IPS DF 6.9 (cell line): ENCODE measurements around the gene OBSCN.

Source experiments
- DNase-seq: peaks from one replicate; pipeline ENCODE4 v3.0.0-alpha.2; 2013; ENCODE audit warnings: low read depth, low spot score
- H3K27ac ChIP-seq: one replicate; pipeline ENCODE4 v1.5.1; 2013; ENCODE audit warnings: low read length, control low read depth
- H3K27me3 ChIP-seq: 2 replicates; pipeline ENCODE4 v1.6.1; 2013; ENCODE audit warnings: mild to moderate bottlenecking, low read length; ENCODE audit not compliant: control insufficient read depth, insufficient read depth
- H3K36me3 ChIP-seq: 2 replicates; pipeline ENCODE4 v1.6.1; 2013; ENCODE audit warnings: low read length; ENCODE audit not compliant: control insufficient read depth, insufficient read depth
- H3K4me1 ChIP-seq: 2 replicates; pipeline ENCODE4 v1.6.1; 2013; ENCODE audit warnings: low read length; ENCODE audit not compliant: control insufficient read depth, insufficient read depth
- H3K4me3 ChIP-seq: 2 replicates; pipeline ENCODE4 v1.5.1; 2013; ENCODE audit warnings: mild to moderate bottlenecking, low read length
- H3K9me3 ChIP-seq: 2 replicates; pipeline ENCODE4 v1.6.1; 2013; ENCODE audit warnings: low read length, inconsistent platforms; ENCODE audit not compliant: control insufficient read depth, insufficient read depth
- WGBS: extraction: QIAGEN DNeasy Blood & Tissue Kit; methylation state at CpG from one replicate; pipeline ENCODE4 v1.1.7; 2013; ENCODE audit warnings: mixed read lengths, missing lambda C conversion rate; ENCODE audit not compliant: insufficient read length, insufficient coverage; 5-methylcytosine and 5-hydroxymethylcytosine counted together

OBSCN gene

DNA sequence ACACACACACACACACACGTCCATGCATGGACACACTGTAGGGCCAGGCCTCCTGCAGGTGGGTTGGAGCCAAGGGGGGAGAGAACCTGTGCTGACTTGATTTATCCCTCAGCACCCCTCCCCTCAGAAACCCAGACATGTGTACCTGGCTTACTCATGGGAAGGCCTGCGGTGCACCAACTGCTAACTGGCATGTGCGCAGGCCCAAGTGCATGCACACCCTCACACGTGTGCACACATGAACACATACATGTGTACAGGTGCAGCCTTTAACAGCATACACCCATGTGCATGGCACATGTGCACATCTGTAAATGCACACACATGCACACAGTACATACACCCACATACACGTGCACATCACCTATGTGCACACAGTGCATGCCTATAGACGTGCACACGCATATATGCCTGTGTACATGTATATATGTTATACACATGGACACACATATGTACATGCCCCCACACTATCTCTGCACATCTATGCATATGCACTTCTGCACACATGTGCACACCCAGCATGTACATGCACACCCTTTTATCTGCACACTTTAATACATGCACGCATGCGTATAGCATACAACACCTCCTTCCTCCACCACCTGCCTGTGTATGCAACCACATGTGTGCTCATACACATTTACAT lies 131.3 kb downstream of the OBSCN start:
- DNase-seq = no peak
- Histone ChIP-seq H3K27ac (no peak overlapping the region), H3K9me3 (no peaks in the 10 kb centered on the region), H3K27me3 (no peaks in the 10 kb centered on the region), H3K4me1 (no peaks in the 10 kb centered on the region), H3K4me3 (no peak overlapping the region), H3K36me3 (peaks cover 2% of the 10 kb centered on the region)
- no CpG with 5 or more reads among the region's 9 CpGs for WGBS

DNA sequence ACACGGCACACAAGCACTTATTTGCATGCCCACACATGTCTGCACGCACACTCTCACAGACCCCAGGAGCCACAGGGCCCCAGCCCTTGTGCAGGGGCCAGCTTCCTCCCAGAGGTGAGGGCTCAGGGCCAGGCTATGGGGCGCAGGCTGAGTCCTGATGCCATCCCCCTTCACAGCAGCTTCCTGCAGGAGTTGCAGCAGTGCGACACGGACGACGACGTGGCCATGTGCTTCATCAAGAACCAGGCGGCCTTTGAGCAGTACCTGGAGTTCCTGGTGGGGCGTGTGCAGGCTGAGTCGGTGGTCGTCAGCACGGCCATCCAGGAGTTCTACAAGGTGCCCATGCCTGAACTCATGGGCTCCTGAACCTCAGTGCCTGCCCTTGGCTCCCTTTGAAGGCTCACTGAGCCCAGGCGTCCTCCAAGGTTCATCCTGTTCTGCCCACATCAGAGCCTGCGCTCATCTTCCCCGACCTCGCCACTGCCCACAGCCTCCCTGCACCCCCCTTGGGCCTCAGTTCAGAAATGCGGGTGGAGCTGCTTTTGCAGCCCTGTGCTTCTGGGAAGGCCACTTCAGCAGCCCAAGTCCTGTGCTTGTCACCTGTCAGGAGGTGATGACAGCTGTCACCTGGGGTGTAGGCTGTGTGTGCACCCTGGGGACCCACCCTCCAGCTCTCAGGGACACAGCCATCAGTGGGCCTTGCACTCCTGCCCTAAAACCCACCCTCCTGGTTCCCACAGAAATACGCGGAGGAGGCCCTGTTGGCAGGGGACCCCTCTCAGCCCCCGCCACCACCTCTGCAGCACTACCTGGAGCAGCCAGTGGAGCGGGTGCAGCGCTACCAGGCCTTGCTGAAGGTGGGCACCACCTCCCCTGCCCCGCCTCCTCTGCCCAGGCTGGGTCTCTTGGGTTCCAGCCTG lies 132.2 kb downstream of the OBSCN start:
- no peak for DNase-seq
- WGBS = no CpG with 5 or more reads among the region's 24 CpGs
- no peaks in the 10 kb centered on the region for H3K4me1 ChIP-seq
- peaks cover 2% of the 10 kb centered on the region for H3K36me3 ChIP-seq
- H3K27me3 ChIP-seq = no peaks in the 10 kb centered on the region
- no peak overlapping the region for H3K4me3 ChIP-seq
- H3K9me3 ChIP-seq = no peaks in the 10 kb centered on the region
- no peak overlapping the region for H3K27ac ChIP-seq

DNA sequence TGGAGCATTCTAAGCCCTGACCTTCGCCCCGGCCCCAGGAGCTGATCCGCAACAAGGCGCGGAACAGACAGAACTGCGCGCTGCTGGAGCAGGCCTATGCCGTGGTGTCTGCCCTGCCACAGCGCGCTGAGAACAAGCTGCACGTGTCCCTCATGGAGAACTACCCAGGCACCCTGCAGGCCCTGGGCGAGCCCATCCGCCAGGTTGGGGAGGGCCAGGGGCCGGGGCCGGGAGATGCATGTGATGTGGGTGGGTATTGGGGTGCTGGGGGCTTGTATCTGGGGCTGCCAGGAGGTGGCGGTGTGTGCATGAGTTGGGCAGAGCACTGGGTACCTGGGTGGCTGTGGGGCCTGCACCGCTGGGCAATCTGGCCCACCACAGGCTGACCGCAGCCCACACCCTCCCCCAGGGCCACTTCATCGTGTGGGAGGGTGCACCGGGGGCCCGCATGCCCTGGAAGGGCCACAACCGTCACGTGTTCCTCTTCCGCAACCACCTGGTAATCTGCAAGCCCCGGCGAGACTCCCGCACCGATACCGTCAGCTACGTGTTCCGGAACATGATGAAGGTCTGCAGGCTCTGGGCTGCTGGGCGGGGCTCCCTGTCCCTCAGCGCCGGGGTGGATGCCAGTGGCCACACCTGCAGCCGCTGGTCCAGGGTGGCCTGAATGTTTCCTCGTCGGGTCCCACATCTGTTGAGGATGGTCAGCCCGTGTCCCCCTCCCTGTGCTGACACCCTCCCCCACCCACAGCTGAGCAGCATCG lies 133.0 kb downstream of the OBSCN start:
- DNase-seq = peak; percentile 18
- WGBS = no CpG with 5 or more reads among the region's 39 CpGs

DNA sequence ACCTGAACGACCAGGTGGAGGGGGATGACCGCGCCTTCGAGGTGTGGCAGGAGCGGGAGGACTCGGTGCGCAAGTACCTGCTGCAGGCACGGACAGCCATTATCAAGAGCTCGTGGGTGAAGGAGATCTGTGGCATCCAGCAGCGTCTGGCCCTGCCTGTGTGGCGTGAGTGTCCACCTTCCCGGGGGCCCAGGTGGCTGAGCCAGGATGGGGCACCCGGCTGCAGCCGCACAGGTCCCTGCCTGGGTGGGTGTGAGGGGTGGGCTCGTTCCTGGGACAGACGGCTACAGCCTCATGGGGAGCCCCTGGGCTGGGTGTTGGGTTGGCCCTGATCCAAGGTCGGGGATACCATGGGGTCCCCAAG lies 133.6 kb downstream of the OBSCN start:
- WGBS = no CpG with 5 or more reads among the region's 17 CpGs
- Histone ChIP-seq H3K4me1 (no peaks in the 10 kb centered on the region), H3K36me3 (peaks cover 2% of the 10 kb centered on the region), H3K9me3 (no peaks in the 10 kb centered on the region), H3K27me3 (no peaks in the 10 kb centered on the region), H3K27ac (no peak overlapping the region), H3K4me3 (no peak overlapping the region)
- DNase-seq = no peak

More for the DNA sequence above, 133.0 kb downstream of the OBSCN start:
- H3K4me1 ChIP-seq = no peaks in the 10 kb centered on the region
- H3K27ac ChIP-seq = no peak overlapping the region
- H3K4me3 ChIP-seq = no peak overlapping the region
- peaks cover 2% of the 10 kb centered on the region for H3K36me3 ChIP-seq
- H3K27me3 ChIP-seq = no peaks in the 10 kb centered on the region
- H3K9me3 ChIP-seq = no peaks in the 10 kb centered on the region

DNA sequence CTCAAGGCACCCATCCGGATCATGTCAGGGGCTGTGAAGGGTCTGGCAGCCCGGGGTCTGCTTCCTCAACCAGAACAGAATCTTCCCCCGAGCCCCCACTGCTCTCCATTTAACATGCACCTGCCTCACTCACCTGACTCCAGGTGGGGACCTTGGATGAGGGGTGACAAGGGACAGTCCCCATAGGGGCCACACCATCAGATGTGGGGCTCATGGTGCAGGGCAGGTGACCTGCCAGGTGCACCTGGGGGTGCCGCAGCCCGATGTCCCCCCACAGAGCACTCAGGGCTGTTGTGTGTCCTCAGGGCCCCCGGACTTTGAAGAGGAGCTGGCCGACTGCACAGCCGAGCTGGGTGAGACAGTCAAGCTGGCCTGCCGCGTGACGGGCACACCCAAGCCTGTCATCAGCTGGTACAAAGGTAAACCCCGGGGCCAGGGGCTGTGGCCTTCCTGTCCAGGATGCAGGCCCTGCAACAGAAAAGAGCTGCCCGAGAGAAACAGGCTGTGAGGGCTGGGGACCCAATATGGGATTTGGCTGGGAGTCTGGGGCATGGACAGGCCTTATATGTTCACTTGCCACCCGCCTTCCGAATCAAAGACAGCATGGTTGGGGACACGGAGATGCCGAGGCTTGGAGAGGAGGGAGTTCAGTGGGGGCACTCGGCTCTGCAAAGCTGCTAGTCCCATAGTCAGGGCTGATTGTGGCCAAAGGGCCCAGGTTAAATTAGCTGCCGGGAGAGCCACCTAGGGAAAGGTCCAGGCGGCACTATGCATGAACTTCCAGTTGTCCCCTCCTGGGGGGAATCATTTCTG lies 134.2 kb downstream of the OBSCN start:
- Histone ChIP-seq H3K27me3 (no peaks in the 10 kb centered on the region), H3K36me3 (peaks cover 2% of the 10 kb centered on the region), H3K27ac (no peak overlapping the region), H3K4me3 (no peak overlapping the region), H3K9me3 (no peaks in the 10 kb centered on the region), H3K4me1 (no peaks in the 10 kb centered on the region)
- no CpG with 5 or more reads among the region's 20 CpGs for WGBS
- DNase-seq = no peak

DNA sequence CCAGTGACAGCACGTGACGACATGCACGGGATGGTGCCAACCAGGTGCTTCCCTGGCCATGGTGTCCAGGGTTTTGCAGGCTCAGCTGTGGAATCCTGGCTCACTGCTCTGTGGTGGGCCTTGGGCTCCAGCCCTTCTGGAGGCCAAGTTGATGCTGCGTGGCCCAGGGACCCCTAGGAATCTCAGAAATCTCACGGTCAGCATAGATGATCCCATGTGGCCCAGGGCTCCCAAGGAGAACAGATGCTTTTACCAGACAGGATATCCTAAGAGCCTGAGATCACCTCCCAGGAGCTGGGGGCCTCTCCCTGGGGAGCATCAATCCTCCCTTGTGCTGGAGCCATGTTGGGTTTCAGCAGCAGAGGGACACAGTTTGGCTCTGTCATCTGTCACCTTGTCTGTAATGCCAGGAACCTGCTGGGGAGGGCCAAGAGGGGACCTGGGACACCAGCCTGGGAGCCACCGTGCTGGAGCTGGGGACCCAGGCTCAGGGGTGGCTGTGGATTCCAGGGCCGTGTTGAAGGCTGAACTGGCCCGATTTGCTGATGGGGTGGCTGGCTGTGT lies 134.9 kb downstream of the OBSCN start:
- Histone ChIP-seq H3K9me3 (no peaks in the 10 kb centered on the region), H3K27me3 (no peaks in the 10 kb centered on the region), H3K36me3 (peaks cover 2% of the 10 kb centered on the region), H3K4me1 (no peaks in the 10 kb centered on the region), H3K27ac (no peak overlapping the region), H3K4me3 (no peak overlapping the region)
- WGBS = no CpG with 5 or more reads among the region's 8 CpGs
- DNase-seq = no peak

DNA sequence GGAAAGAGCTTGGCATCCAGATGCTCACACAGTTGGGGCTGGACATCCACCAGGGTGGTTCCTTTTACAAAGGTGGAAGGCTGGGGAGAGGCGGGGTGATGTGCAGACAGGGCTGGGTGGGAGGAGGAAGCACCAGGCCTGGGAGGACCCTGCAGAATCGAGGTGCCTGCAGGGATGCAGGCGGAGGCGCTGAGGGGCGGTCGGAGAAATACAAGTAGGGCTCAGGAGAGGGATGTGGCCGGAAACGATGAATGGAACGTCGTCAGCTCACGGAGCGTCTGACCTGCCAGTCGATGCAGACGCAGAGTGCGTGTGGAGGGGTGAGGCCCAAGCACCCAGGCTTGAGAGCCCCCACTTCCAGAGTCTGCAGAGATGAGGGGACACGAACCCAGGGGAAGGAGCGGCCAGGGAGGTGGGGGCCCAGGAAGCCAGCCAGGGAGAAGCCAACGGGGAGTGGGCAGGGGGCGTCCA lies 135.4 kb downstream of the OBSCN start:
- no peak for DNase-seq
- no peak overlapping the region for H3K27ac ChIP-seq
- H3K9me3 ChIP-seq = no peaks in the 10 kb centered on the region
- no peak overlapping the region for H3K4me3 ChIP-seq
- no peaks in the 10 kb centered on the region for H3K4me1 ChIP-seq
- no CpG with 5 or more reads among the region's 19 CpGs for WGBS
- no peaks in the 10 kb centered on the region for H3K27me3 ChIP-seq
- H3K36me3 ChIP-seq = peaks cover 2% of the 10 kb centered on the region

DNA sequence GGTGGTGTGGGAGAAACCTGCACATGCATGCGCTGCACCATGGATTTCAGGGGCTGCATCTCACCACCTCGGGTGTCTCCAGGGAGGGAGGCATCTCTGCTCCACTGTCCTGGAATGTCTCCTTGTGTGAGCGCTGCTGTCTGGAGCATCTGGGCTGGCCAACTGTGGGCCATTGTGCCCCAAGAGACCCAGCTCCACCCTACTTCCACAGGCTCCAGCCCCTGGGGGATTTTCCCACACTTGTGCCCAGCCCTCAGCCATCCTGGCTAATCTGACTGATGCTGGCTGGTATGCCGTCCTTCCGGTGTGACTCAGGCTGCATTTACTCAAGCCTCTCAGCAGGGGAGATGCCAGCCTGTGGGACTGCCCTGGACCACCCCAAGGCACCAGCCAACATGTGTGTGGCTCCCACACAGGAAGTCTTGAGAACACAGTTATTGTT lies 136.8 kb downstream of the OBSCN start:
- Histone ChIP-seq H3K4me3 (no peak overlapping the region), H3K4me1 (no peaks in the 10 kb centered on the region), H3K27ac (no peak overlapping the region), H3K9me3 (no peaks in the 10 kb centered on the region), H3K27me3 (no peaks in the 10 kb centered on the region), H3K36me3 (no peaks in the 10 kb centered on the region; the same call in 1 of the 2 replicates)
- no peak for DNase-seq
- WGBS = no CpG with 5 or more reads among the region's 5 CpGs

DNA sequence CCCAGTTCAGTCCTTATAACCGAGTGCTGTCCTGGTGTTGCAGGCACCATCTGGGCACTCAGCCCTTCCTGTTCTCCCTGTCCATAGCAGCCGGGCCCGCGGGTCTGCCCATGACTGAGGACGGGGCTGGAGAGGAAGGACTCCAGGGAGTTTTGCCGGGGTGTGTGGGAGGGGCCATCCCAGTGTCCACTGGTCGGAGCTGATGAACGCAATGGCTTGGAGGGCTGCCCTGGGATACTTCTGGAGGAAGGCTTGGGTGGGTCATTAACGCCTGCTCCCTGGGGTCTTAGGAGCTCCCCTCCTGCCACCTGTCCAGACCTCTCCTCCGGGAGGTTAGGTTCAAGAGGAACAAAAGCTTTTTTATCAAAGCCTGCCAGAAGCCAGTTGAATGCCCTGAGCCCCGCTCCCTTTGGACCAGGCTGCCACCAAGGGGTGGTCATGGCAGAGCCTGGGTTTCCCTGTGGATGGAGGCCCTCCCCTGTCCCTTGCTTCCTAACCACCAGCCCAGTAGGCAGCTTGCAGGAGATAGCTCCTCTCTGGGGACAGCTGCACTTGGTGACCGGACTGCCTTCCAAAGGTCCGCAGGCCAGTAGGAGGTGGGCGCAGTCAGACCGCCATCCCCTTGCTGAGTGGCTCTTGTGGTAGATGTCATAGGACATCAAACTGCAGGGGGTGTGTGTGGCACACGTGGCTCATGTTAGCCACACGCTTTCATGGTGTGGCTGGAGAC lies 137.5 kb downstream of the OBSCN start:
- Histone ChIP-seq H3K4me3 (no peak overlapping the region), H3K27me3 (no peaks in the 10 kb centered on the region), H3K27ac (no peak overlapping the region), H3K36me3 (no peaks in the 10 kb centered on the region; the same call in 1 of the 2 replicates), H3K4me1 (no peaks in the 10 kb centered on the region), H3K9me3 (no peaks in the 10 kb centered on the region)
- no CpG with 5 or more reads among the region's 17 CpGs for WGBS
- no peak for DNase-seq
